ENCODE measurements around the gene EPHA8.

GRCh38 chr1:22584001-22584562 lies 20.8 kb downstream of the EPHA8 start:
- TF ChIP-seq CTCF (conservative IDR thresholded peaks at IDR 0.05) (no peak), ZFX (IDR thresholded peaks at IDR 0.05) (no peak)

Data from C4-2B (cell line).